HG02852 (cell line): ENCODE measurements around the gene TWIST2.

Experiments used
- ATAC-seq: cut with Tn5 transposase; IDR thresholded peaks from one replicate; pipeline ENCODE4 v1.9.1; 2021; ENCODE audit warnings: mild to moderate bottlenecking, moderate library complexity; ENCODE audit not compliant: unreplicated experiment

The TWIST2 gene

DNA sequence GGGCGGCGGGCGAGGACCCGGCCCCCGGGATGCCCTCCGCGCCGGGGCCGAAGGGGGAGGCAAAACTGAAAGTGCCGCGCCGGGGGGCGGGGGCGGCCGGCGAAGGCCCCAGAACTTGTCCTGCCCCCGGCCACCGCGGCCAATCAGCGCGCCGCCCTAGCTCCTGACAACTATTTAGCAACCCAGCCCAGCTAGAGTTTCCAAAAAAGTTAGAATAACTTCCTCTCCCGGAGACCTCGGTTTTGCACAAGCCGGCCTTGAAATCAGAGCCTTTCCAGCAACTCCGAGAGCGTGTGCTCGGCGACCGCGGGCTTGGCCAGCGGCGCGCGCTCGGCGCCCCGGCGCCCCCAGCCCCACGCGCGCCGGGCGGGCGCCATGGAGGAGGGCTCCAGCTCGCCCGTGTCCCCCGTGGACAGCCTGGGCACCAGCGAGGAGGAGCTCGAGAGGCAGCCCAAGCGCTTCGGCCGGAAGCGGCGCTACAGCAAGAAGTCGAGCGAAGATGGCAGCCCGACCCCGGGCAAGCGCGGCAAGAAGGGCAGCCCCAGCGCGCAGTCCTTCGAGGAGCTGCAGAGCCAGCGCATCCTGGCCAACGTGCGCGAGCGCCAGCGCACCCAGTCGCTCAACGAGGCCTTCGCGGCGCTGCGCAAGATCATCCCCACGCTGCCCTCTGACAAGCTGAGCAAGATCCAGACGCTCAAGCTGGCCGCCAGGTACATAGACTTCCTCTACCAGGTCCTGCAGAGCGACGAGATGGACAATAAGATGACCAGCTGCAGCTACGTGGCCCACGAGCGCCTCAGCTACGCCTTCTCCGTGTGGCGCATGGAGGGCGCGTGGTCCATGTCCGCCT is at the start of gene TWIST2:
Gene TWIST2 (plus strand): TSS at position 245 of the 850 bp plus-strand sequence. CDS start 131 bp downstream, at position 376.
- ATAC-seq: no peak

DNA sequence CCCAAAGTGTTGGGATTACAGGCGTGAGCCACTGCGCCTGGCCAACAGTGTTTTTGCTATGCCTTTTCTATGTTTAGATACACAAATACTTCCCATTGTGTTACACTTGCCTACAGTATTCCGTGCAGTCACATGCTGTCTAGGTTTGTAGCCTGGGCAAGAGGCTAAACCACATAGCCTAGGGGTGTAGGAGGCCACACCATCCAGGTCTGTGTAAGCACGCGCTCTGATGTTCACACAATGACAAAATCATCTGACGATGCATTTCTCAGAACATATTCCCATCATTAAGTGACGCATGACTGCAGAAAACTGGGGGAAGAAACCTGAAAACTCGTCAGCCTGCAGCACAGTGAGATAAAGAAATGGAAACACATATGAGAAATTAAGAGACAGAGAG is 46.1 kb upstream of the TWIST2 start:
- no peak for ATAC-seq

DNA sequence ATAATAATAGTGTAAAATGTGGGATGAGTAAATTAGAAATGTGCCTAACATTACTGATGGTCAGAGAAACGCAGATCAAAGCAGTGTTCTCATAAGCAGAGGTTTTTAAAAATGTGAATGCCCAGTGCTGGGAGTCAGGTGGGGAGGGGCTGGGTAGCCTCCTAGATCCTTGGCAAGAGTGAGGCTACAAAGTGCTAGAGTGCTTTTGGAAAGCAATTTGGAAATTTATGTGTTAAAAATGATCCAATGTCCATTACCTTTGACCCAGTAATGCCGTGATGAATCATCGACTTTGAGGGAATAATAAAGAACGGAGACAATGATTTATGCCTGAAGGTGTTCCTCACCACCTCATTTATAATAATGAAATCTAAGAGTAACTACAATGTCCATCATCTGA is 44.9 kb upstream of the TWIST2 start:
- ATAC-seq: no peak

DNA sequence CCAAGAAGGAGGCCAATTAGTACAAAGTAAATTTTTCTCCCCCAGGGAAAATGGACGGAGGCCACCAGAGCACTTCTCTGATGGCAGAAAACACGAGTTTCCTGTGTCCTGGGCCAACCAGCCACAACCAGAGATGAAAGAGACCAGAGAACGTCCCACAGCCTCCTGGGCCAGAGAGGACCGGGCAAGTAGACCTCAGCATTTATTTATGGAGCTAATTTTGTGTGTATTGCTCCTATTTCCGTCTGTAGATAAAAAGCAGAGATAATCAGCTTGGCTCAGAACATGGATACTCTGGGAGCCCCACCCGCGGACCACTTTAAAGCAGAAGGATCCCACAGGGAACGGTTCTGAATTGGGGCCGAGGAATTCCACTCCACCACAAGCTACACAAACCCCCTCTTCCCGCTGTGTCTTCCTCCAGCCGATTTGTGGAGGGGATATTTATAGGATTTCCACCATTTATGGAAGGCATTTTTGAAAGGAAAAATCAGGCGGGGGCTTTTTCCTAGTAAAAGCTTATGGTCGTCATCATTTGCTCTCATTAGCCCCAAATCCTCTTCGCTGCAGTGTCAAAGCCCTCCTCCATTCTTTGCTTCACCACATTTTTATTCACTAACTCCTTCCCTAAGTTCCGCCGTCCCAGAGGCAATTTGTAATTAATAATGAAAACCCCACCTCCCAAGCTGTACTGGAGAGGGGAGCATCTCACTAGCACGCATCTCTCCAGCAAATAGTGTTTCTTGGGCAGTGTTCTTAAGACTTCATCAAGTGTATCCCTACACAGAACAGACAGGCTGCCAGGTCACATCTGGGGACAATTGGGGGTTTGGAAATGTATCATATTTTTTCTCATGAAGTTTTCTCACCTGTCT is 43.7 kb upstream of the TWIST2 start:
- no peak for ATAC-seq

DNA sequence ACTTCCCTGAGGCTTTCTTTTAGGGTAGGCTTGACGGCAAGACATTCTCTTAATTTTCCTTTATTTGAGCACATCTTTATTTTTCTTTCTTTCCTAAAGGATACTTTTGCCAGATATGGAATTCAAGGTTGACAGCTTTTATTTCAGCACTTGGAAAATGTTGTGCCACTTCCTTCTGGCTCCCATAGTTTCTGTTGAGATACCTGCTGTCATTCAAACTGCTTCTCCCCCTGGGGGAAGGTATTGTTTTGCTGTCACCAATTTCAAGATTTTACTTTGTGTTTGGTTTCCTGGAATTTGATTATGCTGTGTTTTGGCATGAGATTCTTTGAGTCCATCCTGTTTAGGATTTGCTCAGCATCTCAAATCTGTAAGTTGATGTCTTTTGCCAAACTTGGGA is 39.1 kb upstream of the TWIST2 start:
- no peak for ATAC-seq

DNA sequence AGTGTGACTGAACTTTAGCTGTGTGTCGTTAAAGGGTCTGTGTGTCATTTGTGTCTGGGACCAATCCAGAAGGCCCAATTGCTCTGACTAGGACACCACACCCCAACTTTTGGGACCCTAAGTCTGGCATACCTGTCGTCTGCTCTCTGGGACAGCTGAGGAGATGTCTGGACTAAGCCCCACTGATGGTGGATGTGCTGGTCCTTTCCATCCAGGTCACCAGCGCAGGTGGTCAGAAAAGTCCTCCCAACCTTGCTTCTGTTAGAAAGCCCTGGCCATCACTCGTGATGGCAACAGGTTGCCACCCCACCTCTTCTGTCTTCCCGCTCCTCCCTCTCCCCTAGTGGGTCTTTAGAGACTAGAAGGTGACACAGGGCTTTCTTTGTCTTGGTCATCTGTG is 37.6 kb upstream of the TWIST2 start:
- ATAC-seq: no peak

DNA sequence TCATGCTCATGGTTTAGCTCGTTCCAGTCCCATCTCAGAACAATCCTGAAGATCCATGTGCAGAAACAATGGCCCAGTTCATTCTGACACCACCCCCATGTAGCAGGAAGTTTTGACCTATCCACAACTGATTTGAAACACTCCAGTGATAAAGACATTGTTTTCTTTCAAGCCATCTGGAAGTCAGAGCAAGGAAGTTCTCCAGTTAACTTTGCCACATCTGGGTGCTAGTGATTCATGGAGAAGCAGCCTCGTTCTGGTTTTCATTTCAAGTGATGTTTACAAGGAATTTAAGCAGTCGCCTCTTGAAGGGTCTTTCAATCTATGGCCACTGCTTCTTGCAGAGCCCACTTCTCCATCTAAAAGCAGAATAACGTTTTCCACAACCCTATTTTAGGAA is 36.6 kb upstream of the TWIST2 start:
- no peak for ATAC-seq

DNA sequence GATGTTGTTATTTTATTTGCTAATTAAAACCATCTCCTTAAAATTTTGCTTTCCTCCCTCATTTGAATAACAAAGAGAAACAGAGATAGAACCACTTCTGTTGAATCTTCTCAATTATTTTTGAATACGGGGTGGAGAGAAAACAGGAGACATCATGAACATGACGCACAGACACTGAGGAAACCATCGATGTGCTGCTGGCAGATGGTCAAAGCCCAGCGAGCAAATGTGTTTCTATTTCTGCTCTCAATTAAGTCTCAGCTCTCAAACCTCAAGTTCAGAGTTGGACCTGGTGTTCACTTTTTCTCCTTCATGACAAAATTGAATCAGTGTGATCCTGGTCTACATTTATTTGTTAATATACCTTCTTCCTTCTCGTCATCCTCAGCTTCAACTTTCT is 36.1 kb upstream of the TWIST2 start:
- no peak for ATAC-seq

DNA sequence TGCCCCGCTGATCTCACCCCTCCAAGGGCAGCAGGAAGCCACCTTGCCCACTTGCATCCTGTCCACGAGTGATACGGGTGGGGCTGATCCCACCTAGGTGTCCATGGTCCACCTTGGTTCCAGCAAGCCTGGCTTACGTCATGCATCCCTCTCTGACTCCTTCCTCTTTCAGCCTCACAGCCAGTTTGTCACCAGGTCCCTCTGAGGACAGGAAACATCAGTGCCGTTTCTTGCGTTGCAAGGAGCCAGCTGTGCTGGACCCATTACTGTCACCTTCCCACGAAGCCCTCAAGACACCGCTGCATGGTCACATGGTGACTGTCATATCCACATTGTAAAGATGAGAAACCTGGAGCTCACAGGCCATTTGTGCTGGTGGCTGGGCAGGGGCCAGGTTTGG is 34.8 kb upstream of the TWIST2 start:
- ATAC-seq: no peak

DNA sequence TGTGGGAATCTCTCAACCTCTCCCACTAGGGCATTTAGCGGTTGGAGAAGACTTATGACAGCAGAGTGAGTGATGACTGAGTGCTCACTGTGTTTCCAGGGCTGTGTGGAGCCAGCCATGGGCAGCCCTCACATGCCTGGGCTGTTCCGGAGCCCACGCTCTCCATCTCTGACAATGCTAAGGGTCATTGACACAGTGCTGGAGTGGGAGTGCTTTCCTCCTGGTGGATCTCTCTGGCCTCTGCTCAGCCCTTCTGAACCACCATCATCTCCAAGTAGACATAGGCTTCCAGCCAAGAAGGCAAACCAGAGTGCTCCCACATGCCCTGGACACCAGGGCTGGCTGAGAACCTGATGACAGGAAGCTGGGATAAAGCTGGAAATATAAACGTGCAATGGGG is 33.1 kb upstream of the TWIST2 start:
- ATAC-seq: no peak

DNA sequence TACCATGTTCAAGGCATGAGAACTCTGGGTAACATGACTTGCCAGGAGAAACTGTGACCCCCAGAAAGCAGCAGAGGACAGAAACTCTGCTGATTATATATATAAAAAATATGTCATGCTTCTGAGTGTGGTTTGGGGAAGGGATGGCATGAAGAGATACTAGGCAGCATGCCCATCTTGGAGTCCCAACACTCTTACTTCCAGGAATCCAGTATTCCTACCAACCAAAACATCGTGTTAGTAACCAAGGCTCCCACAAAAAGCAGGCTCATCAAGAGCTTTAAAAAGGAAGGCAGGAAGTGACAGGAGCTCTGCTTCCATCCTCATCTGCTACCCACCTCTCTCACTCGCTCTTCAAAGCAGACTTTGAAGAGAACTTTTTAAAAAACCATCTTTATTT is 31.6 kb upstream of the TWIST2 start:
- no peak for ATAC-seq

DNA sequence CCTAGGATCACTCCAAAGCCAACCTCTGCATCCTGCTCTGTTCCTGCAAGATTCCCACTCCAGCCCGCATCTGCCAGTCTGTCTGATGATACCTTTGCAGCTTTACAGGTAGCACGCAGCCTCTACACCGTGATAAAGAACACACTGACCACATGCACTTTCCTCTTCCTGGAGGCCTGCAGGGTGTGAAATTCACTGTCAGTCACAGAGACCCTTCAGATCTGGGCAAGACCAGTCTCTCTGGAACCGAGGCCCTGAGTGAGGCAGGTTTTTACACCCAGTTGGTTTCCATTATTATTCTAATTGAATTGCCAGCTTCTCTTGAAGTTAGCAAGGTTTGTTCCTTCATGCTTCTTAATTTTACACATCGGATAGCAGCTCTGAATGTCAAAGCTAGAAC is 30.5 kb upstream of the TWIST2 start:
- ATAC-seq: no peak

DNA sequence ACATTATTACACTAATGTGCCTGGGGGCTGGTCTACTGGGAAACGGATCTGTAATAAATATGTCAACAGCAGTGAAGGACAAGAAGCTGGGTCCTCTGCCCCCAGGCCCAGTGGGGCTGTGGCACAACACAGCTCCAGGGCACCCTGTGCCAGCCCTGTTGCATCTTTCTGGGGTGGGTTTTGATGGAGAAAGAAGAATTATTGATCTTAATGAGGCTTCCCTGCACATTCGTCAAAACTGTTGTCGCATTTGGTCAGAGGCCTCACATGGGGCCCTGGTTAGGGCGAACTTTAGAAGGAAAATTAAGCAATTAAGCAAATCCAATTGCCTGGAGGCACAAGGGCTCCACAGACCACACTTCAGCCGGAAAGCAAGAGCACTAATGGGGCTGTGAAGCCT is 30.0 kb upstream of the TWIST2 start:
- no peak for ATAC-seq

DNA sequence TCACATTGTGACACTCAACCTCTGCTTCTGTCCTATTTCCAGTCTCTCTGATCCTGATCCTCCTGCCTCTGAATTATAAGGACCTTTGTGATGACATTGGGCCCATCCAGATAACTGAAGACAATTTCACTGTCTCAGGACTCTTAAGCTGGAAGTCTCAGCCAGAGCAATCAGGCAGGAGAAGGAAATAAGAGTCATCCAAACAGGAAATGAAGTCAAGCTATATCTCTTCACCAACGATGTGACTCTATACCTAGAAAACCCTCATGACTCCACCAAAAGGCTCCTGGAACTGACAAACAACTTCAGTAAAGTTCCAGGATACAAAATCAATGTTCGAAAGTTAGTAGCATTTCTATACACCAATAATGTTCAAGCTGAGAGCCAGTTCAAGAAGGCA is 29.3 kb upstream of the TWIST2 start:
- ATAC-seq: no peak

DNA sequence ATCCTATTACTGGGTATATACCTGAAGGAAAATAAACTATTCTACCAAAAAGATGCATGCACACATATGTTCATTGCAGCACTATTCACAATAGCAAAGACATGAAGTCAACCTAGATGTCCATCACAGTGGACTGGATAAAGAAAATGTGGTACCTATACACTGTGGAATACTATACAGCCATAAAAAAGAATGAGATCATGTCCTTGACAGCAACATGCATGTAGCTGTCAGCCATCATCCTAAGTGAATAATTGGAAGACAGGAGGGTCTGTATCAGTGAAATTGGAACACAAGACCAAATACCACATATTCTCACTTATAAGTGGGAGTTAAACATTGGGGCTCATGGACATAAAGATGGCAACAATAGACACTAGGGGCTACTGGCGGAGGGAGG is 27.7 kb upstream of the TWIST2 start:
- no peak for ATAC-seq

DNA sequence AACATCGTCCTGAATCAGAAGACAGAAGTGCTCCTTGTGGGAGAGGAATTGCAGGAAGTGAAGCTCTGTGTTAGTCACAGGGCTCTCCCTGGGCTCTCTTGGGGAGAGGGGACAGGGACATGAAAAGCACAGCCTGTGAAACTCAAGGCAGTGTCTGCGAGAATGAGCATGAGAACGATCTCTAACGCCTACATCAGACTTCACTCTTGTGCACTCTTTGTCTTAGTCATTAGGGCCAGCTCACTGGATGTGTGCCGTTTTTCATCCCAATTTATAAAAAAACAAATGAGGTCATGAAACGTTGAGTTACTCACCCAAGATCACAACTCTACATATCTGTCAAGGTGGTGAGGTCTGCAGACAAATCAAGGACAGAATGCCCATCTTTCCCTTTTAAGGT is 27.0 kb upstream of the TWIST2 start:
- no peak for ATAC-seq

DNA sequence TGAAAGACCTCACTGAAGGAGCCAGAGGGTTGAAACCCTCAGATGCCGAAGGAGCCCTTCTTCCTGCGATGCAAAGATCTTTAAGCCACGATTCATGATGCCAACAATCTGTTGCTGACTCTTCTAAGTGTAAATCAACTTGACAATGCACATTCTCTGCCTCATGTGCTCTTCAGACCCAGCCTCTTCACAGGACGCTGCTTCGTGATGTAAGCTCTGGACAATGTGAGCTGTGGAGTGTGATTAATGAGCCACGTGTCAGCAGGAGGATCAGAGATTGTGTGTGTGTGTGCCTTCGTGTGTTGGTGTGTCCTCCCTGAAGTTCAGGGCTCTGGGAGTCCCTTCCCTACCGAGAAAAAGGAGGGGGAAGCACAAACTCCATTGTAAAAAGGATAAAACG is 26.5 kb upstream of the TWIST2 start:
- no peak for ATAC-seq

DNA sequence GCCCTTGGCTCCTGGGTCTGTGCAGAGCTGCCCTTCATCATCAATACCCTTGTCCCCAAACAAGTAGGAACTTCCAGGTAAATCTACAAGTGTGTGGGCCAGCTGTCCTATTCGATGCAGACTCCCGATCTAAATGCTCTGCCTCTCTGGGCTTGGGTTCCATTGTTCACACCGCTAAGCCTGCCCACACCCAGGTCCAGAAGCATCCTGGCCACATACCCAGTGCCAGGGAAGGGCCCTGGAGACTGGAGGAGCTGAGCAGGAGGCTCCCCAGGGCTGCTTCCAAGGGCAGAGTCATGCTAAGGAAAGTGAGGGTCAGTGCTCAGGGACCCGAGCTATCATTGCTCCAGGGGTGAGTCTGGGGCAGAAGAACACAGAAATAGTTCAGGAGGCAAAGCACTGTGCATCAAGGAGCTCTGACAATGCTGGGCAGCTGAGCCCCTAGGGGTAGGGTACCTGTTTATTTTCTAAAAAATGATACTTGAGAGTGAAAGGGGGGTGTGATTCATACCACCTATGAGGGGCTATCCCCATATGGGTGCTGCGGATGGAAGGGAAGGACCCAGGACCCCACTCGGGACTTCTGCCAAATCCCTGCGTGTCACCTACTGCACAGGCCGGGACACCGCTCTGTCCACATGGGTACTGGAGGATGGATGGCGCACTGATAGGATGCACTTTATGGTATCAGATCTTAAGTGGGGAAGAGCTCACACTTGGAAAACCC is 25.8 kb upstream of the TWIST2 start:
- no peak for ATAC-seq

DNA sequence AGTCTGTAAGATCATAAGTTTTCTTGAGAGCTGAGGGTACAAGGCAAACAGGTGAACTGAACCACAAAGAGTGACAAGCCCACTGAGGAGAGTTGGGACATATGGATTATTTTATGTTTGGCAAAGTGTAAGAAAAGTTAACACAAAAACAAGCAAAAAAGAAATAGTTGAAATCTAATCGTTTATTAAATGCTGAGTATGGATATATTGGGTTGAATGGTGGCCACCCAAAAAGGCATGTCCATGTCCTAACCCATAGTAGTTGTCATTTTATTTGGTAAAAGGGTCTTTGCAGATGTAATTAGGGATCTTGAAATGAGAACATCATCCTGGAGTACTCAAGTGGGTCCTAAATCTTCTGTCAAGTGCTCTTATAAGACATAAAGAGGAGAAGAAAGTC is 24.9 kb upstream of the TWIST2 start:
- ATAC-seq: no peak

DNA sequence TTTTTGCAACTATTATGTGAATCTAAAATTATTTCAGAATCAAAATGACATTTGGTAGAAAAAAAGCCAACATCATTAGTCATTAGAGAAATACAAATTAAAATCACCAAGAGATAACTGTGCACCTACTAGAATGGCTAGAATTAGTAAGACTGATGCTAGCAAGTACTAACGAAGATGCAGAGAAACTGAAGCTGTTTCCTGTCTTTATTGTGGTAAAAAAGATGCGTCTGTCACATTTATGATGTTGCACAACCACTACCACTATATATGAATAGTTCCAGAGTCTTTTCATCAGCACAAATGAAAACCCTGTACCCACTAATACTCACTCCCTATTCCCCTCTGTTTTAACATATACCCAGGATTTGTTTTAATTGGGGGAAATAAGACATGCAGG is 16.7 kb upstream of the TWIST2 start:
- ATAC-seq: no peak

DNA sequence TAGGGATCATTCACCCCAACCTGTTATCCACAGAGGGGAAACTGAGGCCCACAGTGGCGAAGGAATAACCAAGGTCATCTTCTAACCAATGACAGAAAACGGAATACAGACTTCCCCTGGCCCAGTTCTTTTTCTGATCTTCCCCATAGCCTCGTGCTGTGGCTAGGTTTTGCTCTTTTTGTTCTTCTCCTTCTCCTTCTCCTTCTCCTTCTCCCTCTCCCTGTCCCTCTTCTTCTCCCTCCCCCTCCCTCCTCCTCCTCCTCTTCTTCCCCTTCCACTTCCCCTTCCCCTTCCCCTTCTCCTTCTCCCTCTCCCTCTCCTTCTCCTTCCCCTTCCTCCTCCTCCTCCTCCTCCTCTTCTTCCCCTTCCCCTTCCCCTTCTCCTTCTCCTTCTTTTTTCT is 12.9 kb upstream of the TWIST2 start:
- no peak for ATAC-seq
